Endothelial cell of umbilical vein (primary cell): ENCODE results near the gene PCDH9. TPM values are rescaled to one million over a fixed set of nuclear protein-coding genes. Genes with fewer than 3 reads are reported as not detected.

Experiments
- BruUV-seq: library from RNA; stranded (reverse); fragments of 400-500 nt; replicated peaks from 2 replicates; lab custom pipeline; 2021; lab: Mats Ljungman, UMichigan
- CTCF ChIA-PET: fragments of 300-600, 350-600 bp; sonication (Branson Sonifier 250); formaldehyde crosslinking; loops from one replicate; lab custom pipeline; 2021; ENCODE audit warnings: antibody characterized with exemption, inconsistent platforms; lab: Charles Lee
- POLR2A ChIA-PET: fragments of 300-600, 350-600 bp; sonication (Branson Sonifier 250); formaldehyde crosslinking; loops from one replicate; lab custom pipeline; 2021; ENCODE audit warnings: antibody characterized with exemption, inconsistent platforms; lab: Charles Lee
- DNase-seq: peaks from one replicate; pipeline ENCODE4 v3.0.0-alpha.2; 2011; ENCODE audit warnings: low read depth, low spot score
- FAIRE-seq: peaks from 2 replicates; lab custom pipeline; 2011; peaks lifted over from hg19 to GRCh38; lab: Jason Lieb, UNC
- H2AFZ ChIP-seq: 2 replicates; pipeline ENCODE4 v1.6.0; 2012; ENCODE audit warnings: low read depth, low read length, control low read depth, inconsistent platforms
- H3K27ac ChIP-seq: 2 replicates; pipeline ENCODE4 v1.5.1; 2011; ENCODE audit warnings: low read depth, mild to moderate bottlenecking, control low read depth, low read length, moderate library complexity; ENCODE audit not compliant: insufficient read depth
- H3K27me3 ChIP-seq, 2 experiments: 2 replicates each; pipeline versions ENCODE4 v1.6.0 to v1.6.1; 2011; ENCODE audit warnings: low read length in 2 of 2, mixed read lengths in 1 of 2; ENCODE audit not compliant: control insufficient read depth in 2 of 2, insufficient read depth in 2 of 2
- H3K36me3 ChIP-seq, 2 experiments: 2 replicates in 1 of 2; 3 replicates in 1 of 2; pipeline ENCODE4 v1.5.1; 2011; ENCODE audit warnings: low read length in 2 of 2, mild to moderate bottlenecking in 1 of 2, moderate library complexity in 1 of 2; ENCODE audit not compliant: control insufficient read depth in 2 of 2, insufficient read depth in 2 of 2; ENCODE audit errors: extremely low read depth in 1 of 2
- H3K4me1 ChIP-seq: 3 replicates; pipeline ENCODE4 v1.5.1; 2011; ENCODE audit warnings: mild to moderate bottlenecking, low read length; ENCODE audit not compliant: control insufficient read depth, insufficient read depth; ENCODE audit errors: extremely low read depth
- H3K4me2 ChIP-seq: 2 replicates; pipeline ENCODE4 v1.6.1; 2011; ENCODE audit warnings: low read length, control low read depth, mixed read lengths; ENCODE audit not compliant: insufficient read depth
- H3K4me3 ChIP-seq, 3 experiments: fragments of 200-600 bp in 1 of 3; sonication (generic), shearing (Covaris generic) in 1 of 3; replicated peaks in 1 of 3; 2 replicates each; pipeline ENCODE4 v1.5.1; 2011 to 2016; ENCODE audit warnings: control low read depth in 3 of 3, low read length in 3 of 3, mild to moderate bottlenecking in 2 of 3, inconsistent platforms in 1 of 3, low read depth in 1 of 3, moderate library complexity in 1 of 3; ENCODE audit not compliant: insufficient read depth in 1 of 3
- H3K79me2 ChIP-seq: 2 replicates; pipeline ENCODE4 v1.6.0; 2012; ENCODE audit warnings: low read length, inconsistent platforms; ENCODE audit not compliant: control insufficient read depth, insufficient read depth
- H3K9ac ChIP-seq: replicated peaks from 2 replicates; pipeline ENCODE3; 2011; ENCODE audit warnings: low read length, control low read depth; ENCODE audit not compliant: insufficient read depth; ENCODE audit errors: extremely low read depth
- H3K9me1 ChIP-seq: replicated peaks from 3 replicates; pipeline ENCODE4 v1.6.0; 2011; ENCODE audit warnings: mild to moderate bottlenecking, low read length; ENCODE audit not compliant: control insufficient read depth, insufficient read depth; ENCODE audit errors: extremely low read depth
- H3K9me3 ChIP-seq: replicated peaks from 2 replicates; pipeline ENCODE4 v1.5.1; 2012; ENCODE audit warnings: low read length, inconsistent platforms; ENCODE audit not compliant: control insufficient read depth, insufficient read depth
- H4K20me1 ChIP-seq: replicated peaks from 2 replicates; pipeline ENCODE3; 2011; ENCODE audit warnings: mild to moderate bottlenecking, low read length; ENCODE audit not compliant: control insufficient read depth, insufficient read depth; ENCODE audit errors: extremely low read depth
- CTCF ChIP-seq, 2 donors: IDR thresholded peaks; 1 replicate in 1 of 2; 2 replicates in 1 of 2; pipeline ENCODE4 v1.5.1; 2011; ENCODE audit warnings: low read length in 2 of 2, mild to moderate bottlenecking in 2 of 2, moderate library complexity in 2 of 2, control low read depth in 1 of 2, inconsistent platforms in 1 of 2, low read depth in 1 of 2; ENCODE audit not compliant: insufficient read depth in 1 of 2; ENCODE audit errors: extremely low read depth in 1 of 2
- EZH2 ChIP-seq: IDR thresholded peaks from 2 replicates; pipeline ENCODE4 v1.6.1; 2012; ENCODE audit warnings: borderline replicate concordance, low read depth, mild to moderate bottlenecking, moderate library complexity, low read length, inconsistent platforms; ENCODE audit not compliant: severe bottlenecking
- JUN ChIP-seq: IDR thresholded peaks from 2 replicates; pipeline ENCODE4 v1.6.1; 2011; ENCODE audit warnings: borderline replicate concordance, low read depth; ENCODE audit not compliant: insufficient read length, insufficient read depth
- POLR2A ChIP-seq: IDR thresholded peaks from 2 replicates; pipeline ENCODE4 v1.6.1; 2012; ENCODE audit warnings: low read depth, mild to moderate bottlenecking, control low read depth, low read length
- POLR2AphosphoS5 ChIP-seq: IDR thresholded peaks from 2 replicates; pipeline ENCODE4 v1.6.1; 2012; ENCODE audit warnings: low read depth, mild to moderate bottlenecking, control low read depth, low read length, moderate library complexity; ENCODE audit not compliant: insufficient read depth
- dilution Hi-C: fragments of 300-500 bp; cut with MboI; formaldehyde crosslinking; loops from one replicate; pipeline ENCODE4 v1.15.0; 2019; ENCODE audit warnings: low sequenced_read_pairs; ENCODE audit not compliant: extremely low pct_ligation_motif_present
- intact Hi-C: fragments of 100-400 bp; cut with micrococcal nuclease; formaldehyde crosslinking; loops from one replicate; pipeline ENCODE4 v1.10.0; 2022
- polyA plus RNA-seq, 4 experiments: library from polyadenylated mRNA; depleted of rRNA in 3 of 4; stranded (reverse) in 3 of 4; unstranded in 1 of 4; fragments of >200 nt; gene quantifications; 2 replicates each; pipeline versions ENCODE4 v1.2.1 to v1.2.3, GENCODE V29; 2011 to 2012; ENCODE audit warnings: missing spikeins in 1 of 4
- total RNA-seq: library from RNA; stranded (reverse); gene quantifications from 2 replicates; pipeline ENCODE4 v1.2.3, GENCODE V29; 2021

Gene PCDH9
- total and polyA plus RNA-seq, 2 donors (not counting 3 experiments of a cell fraction or from before 2014, with no cell fraction given): 1.1 to 5.2 TPM

DNA sequence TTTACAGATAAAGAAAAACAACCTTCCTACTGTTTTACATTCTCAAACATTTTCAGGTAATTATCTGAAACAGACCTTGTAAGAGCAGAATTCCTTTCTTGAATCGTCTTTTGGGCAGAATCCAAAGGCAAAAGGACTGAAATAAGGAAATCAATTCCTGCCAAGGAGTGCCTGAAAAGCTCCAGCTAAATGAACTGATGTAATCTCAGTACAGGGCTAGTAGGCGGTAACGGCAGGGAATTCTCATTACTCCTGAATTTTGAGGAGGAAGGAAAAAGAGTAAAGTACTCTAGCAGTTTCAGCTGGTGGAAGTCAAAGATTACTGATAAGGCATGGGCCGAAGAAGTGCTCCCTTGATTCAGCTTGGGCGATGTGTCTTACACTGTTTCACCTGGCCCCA lies 168.4 kb downstream of the PCDH9 start:
- Histone ChIP-seq H3K9ac (no peak overlapping the region), H3K27me3 (no peaks in the 10 kb centered on the region), H3K4me2 (no peak overlapping the region), H2AFZ (peak overlapping the region; percentile 28), H4K20me1 (no peaks in the 10 kb centered on the region), H3K79me2 (no peaks in the 10 kb centered on the region), H3K4me1 (no peaks in the 10 kb centered on the region), H3K4me3 (no peak overlapping the region), H3K36me3 (no peaks in the 10 kb centered on the region), H3K9me1 (no peaks in the 10 kb centered on the region), H3K27ac (no peak overlapping the region), H3K9me3 (no peaks in the 10 kb centered on the region)
- DNase-seq: no peak
- POLR2A ChIA-PET: no interaction called here
- no TSS peak for BruUV-seq
- CTCF ChIA-PET: interaction anchor here (0.5 kb wide), 1 partner anchor 40 kb away, joined by 3 read pairs; no protein-coding TSS in a partner anchor
- TF ChIP-seq JUN (no peak), POLR2AphosphoS5 (no peak), CTCF (IDR thresholded peaks at IDR 0.05; ENCODE audit: extremely low read depth in 1 of 2, insufficient read depth in 1 of 2, low read depth in 1 of 2, low read length in 2 of 2) (no peak), EZH2 (no peak), POLR2A (no peak)
- intact Hi-C loops (no loop called here), dilution Hi-C loops (no loop called here)
- no peak for FAIRE-seq
